ENCODE measurements around the gene CLCNKB.
"Not testable (repeated sequence)": the region's sequence is repeated elsewhere in the genome, so short reads cannot be mapped to it uniquely, and the experiment has no call there.

The CLCNKB gene

DNA sequence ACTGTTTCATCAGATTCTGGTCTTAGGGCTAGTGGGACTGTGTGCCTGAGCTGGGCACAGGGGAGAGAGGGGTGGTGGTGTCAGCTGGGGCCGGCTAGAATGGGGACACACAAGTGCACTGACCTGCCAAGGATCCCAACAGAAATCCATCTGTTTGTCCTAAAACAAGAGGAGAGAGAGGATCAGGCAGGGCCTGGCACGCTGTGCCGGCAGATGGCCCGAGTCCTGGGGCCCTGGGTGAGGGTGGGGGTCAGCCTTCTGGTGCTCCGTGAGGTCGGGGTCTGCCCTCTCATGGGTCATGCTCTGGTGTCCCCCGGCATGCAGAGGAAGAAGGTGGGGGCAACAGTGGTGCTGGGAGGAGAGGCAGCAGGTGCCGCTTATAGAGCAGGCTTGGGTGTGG is 3.7 kb upstream of the CLCNKB start:
- not testable (repeated sequence) for ATAC-seq, H3K36me3 Mint-ChIP-seq, H3K4me1 Mint-ChIP-seq, H3K27ac Mint-ChIP-seq, H3K4me3 Mint-ChIP-seq, H3K9me3 Mint-ChIP-seq
- peaks cover 47% of the 10 kb centered on the region for H3K27me3 Mint-ChIP-seq

- no peak overlapping the region for H3K27ac Mint-ChIP-seq
- peaks cover 57% of the 10 kb centered on the region for H3K27me3 Mint-ChIP-seq
- H3K36me3 Mint-ChIP-seq: no peaks in the 10 kb centered on the region
- no peak for ATAC-seq
- H3K9me3 Mint-ChIP-seq: no peaks in the 10 kb centered on the region
- H3K4me3 Mint-ChIP-seq: no peak overlapping the region
- H3K4me1 Mint-ChIP-seq: no peaks in the 10 kb centered on the region
Measured at GRCh38 chr1:16041200-16041599, 2.4 kb upstream of the CLCNKB start.

DNA sequence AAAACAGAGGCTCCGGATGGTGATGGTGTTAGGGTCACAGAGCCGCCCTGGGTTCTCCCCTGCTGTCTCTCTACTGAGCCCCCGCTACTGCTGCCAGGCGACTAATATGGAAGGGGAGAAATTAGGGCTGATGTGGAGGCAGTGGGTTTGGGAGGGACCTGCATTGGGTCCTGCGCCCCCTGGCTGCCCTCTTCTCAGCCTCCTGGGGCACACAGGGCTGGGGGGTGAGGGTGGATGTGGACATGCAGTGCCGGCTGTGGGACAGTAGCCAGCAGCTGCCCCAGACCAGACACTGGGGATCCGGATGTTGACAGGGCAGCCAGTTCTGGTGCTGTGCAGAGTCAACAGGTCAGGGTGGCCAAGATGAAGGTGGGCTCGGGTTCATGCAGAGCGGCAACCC is 1.5 kb upstream of the CLCNKB start:
- no peaks in the 10 kb centered on the region for H3K9me3 Mint-ChIP-seq
- H3K4me1 Mint-ChIP-seq: no peaks in the 10 kb centered on the region
- no peak overlapping the region for H3K27ac Mint-ChIP-seq
- ATAC-seq: no peak
- H3K27me3 Mint-ChIP-seq: peaks cover 61% of the 10 kb centered on the region
- no peak overlapping the region for H3K4me3 Mint-ChIP-seq
- H3K36me3 Mint-ChIP-seq: no peaks in the 10 kb centered on the region

GRCh38 chr1:16042654-16043053 is 928 bp upstream of the CLCNKB start:
- ATAC-seq, H3K4me1 Mint-ChIP-seq, H3K4me3 Mint-ChIP-seq, H3K27ac Mint-ChIP-seq, H3K36me3 Mint-ChIP-seq, H3K9me3 Mint-ChIP-seq: not testable (repeated sequence)
- H3K27me3 Mint-ChIP-seq: peaks cover 61% of the 10 kb centered on the region

- H3K36me3 Mint-ChIP-seq: no peaks in the 10 kb centered on the region
- no peak overlapping the region for H3K4me3 Mint-ChIP-seq
- no peaks in the 10 kb centered on the region for H3K4me1 Mint-ChIP-seq
- H3K27ac Mint-ChIP-seq: no peak overlapping the region
- H3K27me3 Mint-ChIP-seq: peaks cover 67% of the 10 kb centered on the region
- ATAC-seq: no peak
- H3K9me3 Mint-ChIP-seq: no peaks in the 10 kb centered on the region
Measured at GRCh38 chr1:16043950-16044349, 368 bp downstream of the CLCNKB start.

GRCh38 chr1:16046842-16047241 is 3.3 kb downstream of the CLCNKB start:
- no peak overlapping the region for H3K27ac Mint-ChIP-seq
- no peaks in the 10 kb centered on the region for H3K36me3 Mint-ChIP-seq
- H3K9me3 Mint-ChIP-seq: no peaks in the 10 kb centered on the region
- peaks cover 77% of the 10 kb centered on the region for H3K27me3 Mint-ChIP-seq
- no peaks in the 10 kb centered on the region for H3K4me1 Mint-ChIP-seq
- no peak overlapping the region for H3K4me3 Mint-ChIP-seq
- ATAC-seq: no peak

GRCh38 chr1:16047791-16048475 is 4.4 kb downstream of the CLCNKB start:
- peaks cover 77% of the 10 kb centered on the region for H3K27me3 Mint-ChIP-seq
- no peaks in the 10 kb centered on the region for H3K9me3 Mint-ChIP-seq
- H3K4me3 Mint-ChIP-seq: no peak overlapping the region
- ATAC-seq: no peak
- H3K27ac Mint-ChIP-seq: no peak overlapping the region
- H3K4me1 Mint-ChIP-seq: no peaks in the 10 kb centered on the region
- no peaks in the 10 kb centered on the region for H3K36me3 Mint-ChIP-seq

GRCh38 chr1:16048573-16049189 is 5.1 kb downstream of the CLCNKB start:
- no peak for ATAC-seq
- H3K9me3 Mint-ChIP-seq: no peaks in the 10 kb centered on the region
- no peak overlapping the region for H3K27ac Mint-ChIP-seq
- H3K4me3 Mint-ChIP-seq: peak overlapping the region; percentile 29
- no peaks in the 10 kb centered on the region for H3K36me3 Mint-ChIP-seq
- H3K4me1 Mint-ChIP-seq: no peaks in the 10 kb centered on the region
- H3K27me3 Mint-ChIP-seq: peaks cover 71% of the 10 kb centered on the region

DNA sequence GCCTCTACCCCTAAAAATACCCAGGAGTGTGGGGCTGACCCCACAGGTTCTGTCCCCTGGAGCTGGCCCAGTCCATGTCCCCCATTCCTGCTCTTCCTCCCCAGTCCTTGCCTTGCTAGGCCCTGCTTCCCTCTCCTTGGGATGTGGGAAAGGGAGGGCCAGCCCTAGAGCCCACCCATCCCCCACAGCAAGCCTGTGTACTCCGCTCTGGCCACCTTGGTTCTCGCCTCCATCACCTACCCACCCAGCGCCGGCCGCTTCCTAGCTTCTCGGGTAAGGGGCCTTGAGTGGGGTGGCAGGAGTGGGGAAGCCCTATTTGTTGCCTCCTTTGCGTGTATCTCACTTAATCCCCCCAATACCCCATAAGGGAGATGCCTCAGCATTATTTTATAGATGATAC is 6.7 kb downstream of the CLCNKB start:
- peaks cover 64% of the 10 kb centered on the region for H3K27me3 Mint-ChIP-seq
- no peak overlapping the region for H3K4me3 Mint-ChIP-seq
- H3K4me1 Mint-ChIP-seq: no peaks in the 10 kb centered on the region
- no peaks in the 10 kb centered on the region for H3K36me3 Mint-ChIP-seq
- H3K27ac Mint-ChIP-seq: no peak overlapping the region
- no peak for ATAC-seq
- no peaks in the 10 kb centered on the region for H3K9me3 Mint-ChIP-seq

DNA sequence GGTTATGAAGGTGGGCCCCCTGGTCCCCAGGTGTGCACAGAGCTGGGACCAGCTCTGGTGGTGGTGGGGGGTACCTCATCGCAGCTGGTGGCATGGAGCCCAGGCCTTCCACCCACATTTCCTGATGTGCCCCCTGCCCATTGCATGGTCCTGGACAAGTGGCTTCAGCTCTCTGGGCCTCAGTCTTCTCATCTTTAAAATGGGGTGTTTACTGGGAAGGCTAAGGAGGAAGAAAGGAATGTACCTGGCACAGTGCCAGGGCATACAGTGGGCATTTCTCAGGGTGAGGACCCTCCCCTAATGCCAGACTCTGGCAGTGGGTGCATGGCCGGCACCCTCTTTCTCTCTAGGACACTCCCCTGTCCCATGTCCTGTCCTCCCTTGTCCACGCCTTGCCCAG is 7.5 kb downstream of the CLCNKB start:
- Mint-ChIP-seq H3K9me3 (no peaks in the 10 kb centered on the region), H3K4me1 (peaks cover 5% of the 10 kb centered on the region), H3K36me3 (no peaks in the 10 kb centered on the region), H3K27ac (no peak overlapping the region), H3K4me3 (no peak overlapping the region), H3K27me3 (peaks cover 57% of the 10 kb centered on the region)
- no peak for ATAC-seq

- not testable (repeated sequence) for H3K27ac Mint-ChIP-seq, H3K4me1 Mint-ChIP-seq, ATAC-seq, H3K9me3 Mint-ChIP-seq, H3K4me3 Mint-ChIP-seq, H3K36me3 Mint-ChIP-seq
- H3K27me3 Mint-ChIP-seq: peaks cover 47% of the 10 kb centered on the region
Measured at GRCh38 chr1:16051949-16052348, 8.4 kb downstream of the CLCNKB start.

DNA sequence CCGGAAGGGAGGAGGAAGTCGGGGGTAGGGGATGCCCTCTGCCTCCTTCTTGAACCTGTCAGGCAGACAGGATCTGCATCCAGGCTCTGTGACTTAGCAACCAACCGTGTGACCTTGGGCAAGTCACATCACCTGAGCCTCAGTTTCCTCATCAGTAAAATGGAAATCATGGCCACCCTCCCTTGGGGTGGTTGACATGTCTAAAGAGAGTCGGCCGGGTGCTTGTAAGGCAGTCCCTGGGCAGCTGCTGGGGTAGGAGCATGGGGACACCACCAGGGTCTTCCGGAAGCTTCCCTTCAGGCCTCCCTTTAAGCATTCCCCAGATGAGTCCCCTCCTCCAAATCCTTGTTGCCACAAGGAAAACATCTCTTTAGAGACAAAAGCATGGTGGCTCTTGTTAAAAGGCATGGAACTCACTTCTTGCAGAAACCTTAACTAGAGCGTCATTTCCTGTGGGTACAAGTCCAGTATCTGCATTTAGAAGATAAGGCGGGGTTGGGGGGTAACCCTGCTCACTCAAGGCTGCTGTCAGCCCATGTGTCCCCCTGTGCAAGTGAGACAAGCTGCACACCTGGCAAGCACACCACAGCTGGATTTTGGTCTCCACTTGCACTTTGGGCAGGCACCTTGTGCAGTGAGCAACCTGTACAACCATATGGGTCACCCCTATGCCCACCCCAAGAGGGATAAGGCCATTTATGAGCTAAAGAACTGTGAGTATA is 10.4 kb downstream of the CLCNKB start:
- no peak for ATAC-seq
- Mint-ChIP-seq H3K9me3 (no peaks in the 10 kb centered on the region), H3K4me1 (peaks cover 9% of the 10 kb centered on the region)

DNA sequence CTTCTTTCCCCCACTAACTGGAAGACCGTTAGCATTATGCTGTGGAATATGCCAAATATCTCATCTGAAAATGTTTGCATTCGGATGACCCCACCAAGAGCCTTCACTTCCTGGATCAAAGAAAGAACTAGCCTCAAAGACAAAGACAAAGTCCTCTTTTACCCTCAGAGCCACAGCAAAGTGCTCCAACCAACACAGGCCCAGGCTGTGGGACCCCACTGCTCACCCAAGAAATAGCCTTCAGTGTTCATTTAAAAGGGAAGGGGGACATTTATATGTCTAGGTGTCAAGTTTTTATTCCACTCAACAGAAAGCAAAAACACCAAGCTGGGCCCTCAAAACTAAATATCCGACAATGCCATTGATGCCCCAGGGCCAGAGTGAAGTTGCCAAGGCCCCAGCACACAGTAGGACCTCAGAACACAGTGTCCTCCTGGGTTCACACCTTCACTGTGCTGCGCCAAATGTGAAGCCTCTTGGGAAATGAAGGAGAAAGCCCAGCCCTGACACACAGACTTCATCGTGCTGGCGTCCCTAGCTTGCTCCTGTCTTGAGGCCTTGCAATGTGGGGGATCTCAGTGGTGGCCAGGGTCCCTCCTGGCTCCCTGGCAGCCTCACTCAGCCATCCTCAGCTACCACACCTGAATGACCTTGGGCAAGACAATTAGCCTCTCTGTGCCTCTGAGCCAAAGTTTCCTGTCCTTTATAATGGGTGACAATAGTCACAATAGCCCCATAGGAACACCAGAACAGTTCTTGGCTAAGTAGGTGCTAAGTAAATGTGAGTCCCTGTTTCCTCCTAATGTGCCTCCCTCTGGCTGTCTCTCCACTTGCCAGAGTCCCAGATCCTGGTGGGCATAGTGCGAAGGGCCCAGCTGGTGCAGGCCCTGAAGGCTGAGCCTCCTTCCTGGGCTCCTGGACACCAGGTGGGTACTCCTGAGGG is 11.3 kb downstream of the CLCNKB start:
- Mint-ChIP-seq H3K4me1 (peaks cover 9% of the 10 kb centered on the region), H3K27ac (no peak overlapping the region), H3K27me3 (peaks cover 32% of the 10 kb centered on the region), H3K4me3 (no peak overlapping the region), H3K36me3 (peaks cover 6% of the 10 kb centered on the region), H3K9me3 (no peaks in the 10 kb centered on the region)
- no peak for ATAC-seq

More for the DNA sequence above, 10.4 kb downstream of the CLCNKB start:
- no peak overlapping the region for H3K4me3 Mint-ChIP-seq
- H3K36me3 Mint-ChIP-seq: peaks cover 6% of the 10 kb centered on the region
- no peak overlapping the region for H3K27ac Mint-ChIP-seq
- H3K27me3 Mint-ChIP-seq: peaks cover 42% of the 10 kb centered on the region

GRCh38 chr1:16055613-16056520 is 12.3 kb downstream of the CLCNKB start:
- Mint-ChIP-seq H3K36me3 (peaks cover 13% of the 10 kb centered on the region), H3K4me1 (peaks cover 9% of the 10 kb centered on the region)
- peak; percentile 84 for ATAC-seq

More at GRCh38 chr1:16055613-16056520, 12.3 kb downstream of the CLCNKB start:
- no peak overlapping the region for H3K4me3 Mint-ChIP-seq
- no peak overlapping the region for H3K27ac Mint-ChIP-seq
- H3K9me3 Mint-ChIP-seq: no peaks in the 10 kb centered on the region
- H3K27me3 Mint-ChIP-seq: peaks cover 33% of the 10 kb centered on the region
